ENCODE measurements around the gene NR2F6.
"Not testable (repeated sequence)": the region's sequence is repeated elsewhere in the genome, so short reads cannot be mapped to it uniquely, and the experiment has no call there.

The NR2F6 gene

DNA sequence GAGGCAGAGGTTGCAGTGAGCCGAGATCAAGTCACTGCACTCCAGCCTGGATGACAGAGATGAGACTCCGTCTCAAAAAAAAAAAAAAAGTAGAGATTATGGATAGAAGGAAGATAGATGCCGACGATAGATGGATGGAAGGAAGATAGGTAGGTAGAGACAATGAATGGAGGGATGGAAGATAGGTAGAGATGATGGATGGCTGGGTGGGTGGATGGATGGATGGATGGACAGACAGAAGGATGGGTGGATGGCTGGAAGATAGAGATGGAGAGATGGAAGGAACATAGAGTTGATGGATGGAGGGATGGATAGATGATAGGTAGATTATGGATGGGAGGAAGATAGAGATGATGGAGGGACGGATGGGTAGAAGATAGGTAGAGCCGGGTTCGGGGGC, 49.1 kb downstream of the NR2F6 start:
- peak overlapping the region; percentile 3 for H3K27ac Mint-ChIP-seq
- no peak overlapping the region for H3K4me3 Mint-ChIP-seq
- DNase-seq = no peak
- H3K27me3 Mint-ChIP-seq = no peaks in the 10 kb centered on the region
- H3K4me1 Mint-ChIP-seq (ENCODE audit: low read depth) = no peaks in the 10 kb centered on the region
- H3K36me3 Mint-ChIP-seq (ENCODE audit: low read depth) = peaks cover 81% of the 10 kb centered on the region
- no peaks in the 10 kb centered on the region for H3K9me3 Mint-ChIP-seq

DNA sequence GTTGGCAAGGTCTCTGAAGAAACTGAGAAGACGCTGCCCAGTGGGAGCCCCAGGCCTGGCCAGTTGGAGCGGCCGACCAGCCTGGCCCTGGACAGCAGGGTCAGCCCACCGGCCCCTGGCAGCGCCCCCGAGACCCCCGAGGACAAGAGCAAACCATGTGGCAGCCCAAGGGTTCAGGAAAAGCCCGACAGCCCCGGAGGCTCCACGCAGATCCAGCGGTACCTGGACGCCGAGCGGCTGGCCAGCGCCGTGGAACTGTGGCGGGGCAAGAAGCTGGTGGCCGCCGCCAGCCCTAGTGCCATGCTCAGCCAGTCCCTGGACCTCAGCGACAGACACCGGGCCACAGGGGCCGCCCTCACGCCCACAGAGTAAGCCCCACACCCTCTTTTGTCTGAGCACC, 50.6 kb downstream of the NR2F6 start:
- H3K4me1 Mint-ChIP-seq (ENCODE audit: low read depth) = no peaks in the 10 kb centered on the region
- H3K36me3 Mint-ChIP-seq (ENCODE audit: low read depth) = peaks cover 79% of the 10 kb centered on the region
- H3K9me3 Mint-ChIP-seq = no peaks in the 10 kb centered on the region
- no peaks in the 10 kb centered on the region for H3K27me3 Mint-ChIP-seq
- no peak for DNase-seq
- no peak overlapping the region for H3K27ac Mint-ChIP-seq
- no peak overlapping the region for H3K4me3 Mint-ChIP-seq

DNA sequence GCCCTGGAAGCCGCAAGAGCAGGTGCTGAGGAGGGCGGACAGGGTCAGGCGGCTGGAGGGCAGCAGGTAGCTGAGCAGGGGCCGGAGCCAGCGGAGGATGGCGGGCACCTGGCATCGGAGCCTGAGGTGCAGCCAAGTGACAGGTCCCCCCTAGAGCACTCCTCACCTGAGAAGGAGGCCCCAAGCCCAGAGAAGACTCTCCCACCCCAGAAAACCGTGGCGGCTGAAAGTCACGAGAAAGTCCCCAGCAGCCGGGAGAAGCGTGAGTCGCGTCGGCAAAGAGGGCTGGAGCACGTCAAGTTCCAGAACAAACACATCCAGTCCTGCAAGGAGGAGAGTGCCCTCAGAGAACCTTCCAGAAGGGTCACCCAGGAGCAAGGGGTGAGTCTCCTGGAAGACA, 51.1 kb downstream of the NR2F6 start:
- H3K36me3 Mint-ChIP-seq (ENCODE audit: low read depth) = peaks cover 79% of the 10 kb centered on the region
- no peak overlapping the region for H3K4me3 Mint-ChIP-seq
- no peaks in the 10 kb centered on the region for H3K4me1 Mint-ChIP-seq (ENCODE audit: low read depth)

DNA sequence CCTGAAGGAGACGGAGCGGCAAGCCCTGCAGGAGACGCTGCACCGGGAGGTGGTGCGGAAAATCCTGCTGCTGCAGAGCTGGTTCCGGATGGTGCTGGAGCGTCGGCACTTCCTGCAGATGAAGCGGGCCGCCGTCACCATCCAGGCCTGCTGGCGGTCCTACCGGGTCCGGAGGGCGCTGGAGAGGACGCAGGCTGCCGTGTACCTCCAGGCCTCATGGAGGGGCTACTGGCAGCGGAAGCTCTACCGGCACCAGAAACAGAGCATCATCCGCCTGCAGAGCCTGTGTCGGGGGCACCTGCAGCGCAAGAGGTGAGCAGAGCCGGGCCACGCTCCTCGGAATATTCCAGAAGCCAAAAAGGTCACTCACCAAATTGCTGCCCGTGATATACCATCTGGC, 53.0 kb downstream of the NR2F6 start:
- Mint-ChIP-seq H3K4me3 (no peak overlapping the region), H3K27ac (no peak overlapping the region), H3K27me3 (no peaks in the 10 kb centered on the region), H3K4me1 (ENCODE audit: low read depth) (no peaks in the 10 kb centered on the region), H3K9me3 (no peaks in the 10 kb centered on the region), H3K36me3 (ENCODE audit: low read depth) (peaks cover 82% of the 10 kb centered on the region)
- DNase-seq = no peak

More for the DNA sequence above, 51.1 kb downstream of the NR2F6 start:
- Mint-ChIP-seq H3K9me3 (no peaks in the 10 kb centered on the region), H3K27me3 (no peaks in the 10 kb centered on the region), H3K27ac (no peak overlapping the region)
- no peak for DNase-seq

DNA sequence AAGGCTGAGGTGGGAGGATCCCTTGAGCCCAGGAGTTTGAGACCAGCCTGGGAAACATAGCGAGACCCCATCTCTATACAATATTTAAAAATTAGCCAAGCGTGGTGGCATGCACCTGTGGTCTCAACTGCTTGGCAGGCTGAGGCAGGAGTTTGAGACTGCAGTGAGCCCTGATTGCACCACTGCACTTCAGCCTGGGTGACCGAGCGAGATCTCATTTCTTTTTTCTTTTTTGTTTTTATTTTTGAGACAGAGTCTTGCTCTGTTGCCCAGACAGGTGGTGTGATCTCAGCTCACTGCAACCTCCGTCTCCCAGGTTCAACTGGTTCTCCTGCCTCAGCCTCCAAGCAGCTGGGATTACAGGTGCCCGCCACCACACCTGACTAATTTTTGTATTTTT, 54.0 kb downstream of the NR2F6 start:
- peaks cover 83% of the 10 kb centered on the region for H3K36me3 Mint-ChIP-seq (ENCODE audit: low read depth)
- H3K4me1 Mint-ChIP-seq (ENCODE audit: low read depth) = not testable (repeated sequence)

DNA sequence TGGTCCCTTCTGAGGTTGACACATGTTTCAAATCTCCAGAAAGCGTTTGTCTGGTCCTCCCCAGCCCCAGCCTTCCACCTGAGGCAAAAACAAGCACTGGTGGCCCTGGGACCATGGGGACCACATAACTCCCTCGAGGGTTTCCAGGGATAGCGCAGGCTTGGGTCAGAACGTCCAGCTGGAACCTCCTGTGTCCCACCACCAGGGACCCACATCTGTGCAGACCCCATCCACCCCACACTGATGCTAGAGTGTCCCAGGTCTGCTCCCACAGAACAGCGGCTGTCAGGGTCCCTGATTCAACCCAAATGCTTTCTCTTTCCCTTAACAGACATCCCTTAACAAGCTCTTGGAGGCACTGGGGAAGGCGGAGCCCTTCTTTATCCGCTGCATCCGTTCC, 60.1 kb downstream of the NR2F6 start:
- peaks cover 79% of the 10 kb centered on the region for H3K36me3 Mint-ChIP-seq (ENCODE audit: low read depth)
- H3K9me3 Mint-ChIP-seq = no peaks in the 10 kb centered on the region
- H3K27me3 Mint-ChIP-seq = no peaks in the 10 kb centered on the region
- H3K4me3 Mint-ChIP-seq = no peak overlapping the region
- peaks cover 20% of the 10 kb centered on the region for H3K4me1 Mint-ChIP-seq (ENCODE audit: low read depth)
- H3K27ac Mint-ChIP-seq = peak overlapping the region; percentile 26
- DNase-seq = no peak

More for the DNA sequence above, 54.0 kb downstream of the NR2F6 start:
- not testable (repeated sequence) for H3K4me3 Mint-ChIP-seq, H3K27ac Mint-ChIP-seq, DNase-seq, H3K9me3 Mint-ChIP-seq, H3K27me3 Mint-ChIP-seq

DNA sequence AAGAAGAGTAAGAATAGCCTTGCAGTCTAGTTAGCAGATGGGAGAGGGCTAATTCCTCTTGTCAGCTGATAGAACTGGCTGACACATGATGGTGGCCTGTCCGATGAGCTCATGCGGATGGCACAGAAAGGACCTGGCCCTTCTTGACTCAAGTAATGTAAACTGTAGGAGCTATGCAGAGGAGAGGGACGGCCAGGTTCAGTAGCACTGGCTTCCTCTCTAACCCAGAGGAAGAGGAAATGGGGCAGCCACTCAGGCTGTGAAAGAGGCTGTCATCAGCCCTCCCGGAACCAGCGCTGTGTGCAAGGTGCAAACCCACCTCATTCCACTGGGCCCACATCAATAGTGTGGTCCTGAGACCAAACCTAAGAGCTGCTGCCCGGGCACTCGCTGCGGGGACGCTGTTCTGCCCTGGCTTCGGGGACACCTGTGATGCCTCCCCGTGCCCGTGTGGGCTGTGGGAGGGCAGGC, 61.3 kb downstream of the NR2F6 start:
- H3K4me3 Mint-ChIP-seq = peak overlapping the region; percentile 77

DNA sequence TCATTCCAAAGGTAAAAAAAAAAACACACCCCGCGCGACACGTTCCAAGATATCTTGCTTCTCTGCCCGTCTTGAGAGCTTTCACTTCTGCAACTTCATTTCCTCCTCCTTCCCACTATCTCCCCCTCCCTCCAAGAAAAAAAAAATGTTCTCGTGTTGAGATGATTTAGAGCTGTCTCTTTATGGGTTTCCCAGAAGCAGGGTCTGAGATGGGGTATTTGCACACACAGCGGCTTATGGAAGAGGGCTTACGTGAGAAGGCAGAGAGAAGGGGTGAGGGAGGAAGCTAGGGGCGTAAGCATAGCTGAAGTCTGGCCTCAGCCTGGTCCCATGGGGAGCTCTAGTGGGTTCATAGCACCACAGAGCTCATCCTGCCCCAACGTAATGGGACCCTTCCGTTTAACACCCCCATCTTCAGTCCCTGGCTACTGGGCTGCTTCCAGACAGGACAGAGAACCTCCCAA, 61.8 kb downstream of the NR2F6 start:
- Mint-ChIP-seq H3K4me1 (ENCODE audit: low read depth) (peaks cover 20% of the 10 kb centered on the region), H3K9me3 (no peaks in the 10 kb centered on the region), H3K36me3 (ENCODE audit: low read depth) (peaks cover 72% of the 10 kb centered on the region), H3K27ac (peak overlapping the region; percentile 96), H3K4me3 (peak overlapping the region; percentile 77), H3K27me3 (no peaks in the 10 kb centered on the region)
- DNase-seq = peak; percentile 63

More for the DNA sequence above, 61.3 kb downstream of the NR2F6 start:
- peak; percentile 66 for DNase-seq
- no peaks in the 10 kb centered on the region for H3K27me3 Mint-ChIP-seq
- H3K27ac Mint-ChIP-seq = peak overlapping the region; percentile 96
- no peaks in the 10 kb centered on the region for H3K9me3 Mint-ChIP-seq
- peaks cover 20% of the 10 kb centered on the region for H3K4me1 Mint-ChIP-seq (ENCODE audit: low read depth)
- peaks cover 72% of the 10 kb centered on the region for H3K36me3 Mint-ChIP-seq (ENCODE audit: low read depth)

DNA sequence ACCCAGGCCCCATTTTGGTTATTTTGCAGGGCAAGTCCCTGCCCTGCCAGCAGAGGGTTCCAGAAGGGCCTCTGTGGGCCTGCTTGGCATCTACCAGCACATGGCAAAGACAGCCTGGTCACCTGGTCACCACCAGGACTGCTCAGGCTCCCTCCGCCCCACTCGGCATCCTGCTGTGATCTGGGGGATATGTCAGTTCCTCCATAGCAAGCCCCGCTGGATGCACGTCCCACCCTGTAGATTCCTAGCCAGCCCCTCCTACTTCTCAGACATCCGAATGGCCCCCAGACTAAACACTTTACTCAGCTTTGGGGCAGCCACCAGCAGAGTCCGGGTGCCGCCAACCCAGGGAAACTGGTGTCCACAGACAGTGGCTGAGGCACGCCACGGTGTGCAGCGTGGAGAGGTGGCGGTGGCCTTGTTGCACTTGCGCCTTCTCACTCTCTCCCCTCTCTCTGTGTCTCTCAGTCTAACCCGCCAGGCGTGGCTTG, 62.4 kb downstream of the NR2F6 start:
- peak overlapping the region; percentile 77 for H3K4me3 Mint-ChIP-seq
- DNase-seq = peak; percentile 63
- peaks cover 73% of the 10 kb centered on the region for H3K36me3 Mint-ChIP-seq (ENCODE audit: low read depth)
- peak overlapping the region; percentile 96 for H3K27ac Mint-ChIP-seq
- H3K27me3 Mint-ChIP-seq = no peaks in the 10 kb centered on the region
- peaks cover 20% of the 10 kb centered on the region for H3K4me1 Mint-ChIP-seq (ENCODE audit: low read depth)
- H3K9me3 Mint-ChIP-seq = no peaks in the 10 kb centered on the region
